Central memory CD4-positive, alpha-beta T cell (primary cell): ENCODE measurements around the gene INTS4.
"Not testable (repeated sequence)": the region's sequence is repeated elsewhere in the genome, so short reads cannot be mapped to it uniquely, and the experiment has no call there.

Experiments used
- DNase-seq: peaks from one replicate; pipeline ENCODE4 v3.0.0; 2022
- total RNA-seq, 3 experiments: gene quantifications; one replicate each; lab custom pipeline; 2026; lab: John Stamatoyannopoulos, UW

The INTS4 gene, protein sequence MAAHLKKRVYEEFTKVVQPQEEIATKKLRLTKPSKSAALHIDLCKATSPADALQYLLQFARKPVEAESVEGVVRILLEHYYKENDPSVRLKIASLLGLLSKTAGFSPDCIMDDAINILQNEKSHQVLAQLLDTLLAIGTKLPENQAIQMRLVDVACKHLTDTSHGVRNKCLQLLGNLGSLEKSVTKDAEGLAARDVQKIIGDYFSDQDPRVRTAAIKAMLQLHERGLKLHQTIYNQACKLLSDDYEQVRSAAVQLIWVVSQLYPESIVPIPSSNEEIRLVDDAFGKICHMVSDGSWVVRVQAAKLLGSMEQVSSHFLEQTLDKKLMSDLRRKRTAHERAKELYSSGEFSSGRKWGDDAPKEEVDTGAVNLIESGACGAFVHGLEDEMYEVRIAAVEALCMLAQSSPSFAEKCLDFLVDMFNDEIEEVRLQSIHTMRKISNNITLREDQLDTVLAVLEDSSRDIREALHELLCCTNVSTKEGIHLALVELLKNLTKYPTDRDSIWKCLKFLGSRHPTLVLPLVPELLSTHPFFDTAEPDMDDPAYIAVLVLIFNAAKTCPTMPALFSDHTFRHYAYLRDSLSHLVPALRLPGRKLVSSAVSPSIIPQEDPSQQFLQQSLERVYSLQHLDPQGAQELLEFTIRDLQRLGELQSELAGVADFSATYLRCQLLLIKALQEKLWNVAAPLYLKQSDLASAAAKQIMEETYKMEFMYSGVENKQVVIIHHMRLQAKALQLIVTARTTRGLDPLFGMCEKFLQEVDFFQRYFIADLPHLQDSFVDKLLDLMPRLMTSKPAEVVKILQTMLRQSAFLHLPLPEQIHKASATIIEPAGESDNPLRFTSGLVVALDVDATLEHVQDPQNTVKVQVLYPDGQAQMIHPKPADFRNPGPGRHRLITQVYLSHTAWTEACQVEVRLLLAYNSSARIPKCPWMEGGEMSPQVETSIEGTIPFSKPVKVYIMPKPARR
- 45.4 to 90.1 (median 61.1) reads per million in 3 experiments for total RNA-seq

DNA sequence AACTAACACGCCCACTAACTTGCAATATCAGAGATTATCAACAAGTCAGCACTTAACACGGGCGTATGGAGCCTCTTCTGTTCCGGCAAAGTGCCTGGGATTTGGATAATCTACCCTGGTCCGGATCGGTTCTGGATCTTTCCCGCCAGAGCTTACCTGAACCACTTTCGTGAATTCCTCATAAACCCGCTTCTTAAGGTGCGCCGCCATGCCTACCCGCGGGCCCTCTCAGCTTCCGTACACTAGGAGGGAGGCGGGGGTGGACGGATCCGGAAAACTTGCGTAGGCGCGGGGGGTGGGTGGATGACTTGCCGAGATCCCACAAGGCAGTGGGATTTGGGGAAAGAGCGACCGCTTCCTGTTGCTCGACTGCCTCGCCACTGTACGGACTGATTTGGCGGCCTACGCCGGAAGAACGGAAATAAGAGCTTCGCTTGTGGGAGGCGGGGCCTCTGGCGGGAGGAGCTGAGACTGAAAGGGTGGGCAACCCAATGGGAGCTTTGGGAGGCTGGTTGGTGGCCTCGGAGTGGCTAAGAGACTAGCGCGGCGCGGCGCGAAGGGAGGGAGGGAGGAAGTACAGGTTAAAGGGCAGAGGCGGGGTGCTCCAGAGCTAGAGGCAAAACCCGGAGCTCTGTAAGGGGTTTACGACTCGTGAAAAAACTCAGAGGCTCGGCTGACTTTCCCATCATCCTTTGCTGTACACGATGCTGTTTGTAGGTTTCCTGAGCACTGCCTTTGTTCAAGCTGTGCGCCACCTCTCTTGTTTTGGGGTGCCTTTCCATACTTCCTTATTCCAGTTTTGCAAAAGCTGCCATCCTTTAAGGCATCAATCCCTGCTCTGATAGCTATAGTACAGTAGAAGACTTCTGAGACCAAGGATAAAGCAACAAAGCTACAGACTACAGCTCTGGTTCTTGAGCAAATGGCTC lies at the start of gene INTS4:
INTS4 (minus strand) TSS at position 235 of the 929 bp plus-strand sequence; CDS start at position 210, 25 bp downstream.
- peak; percentile 99 for DNase-seq

DNA sequence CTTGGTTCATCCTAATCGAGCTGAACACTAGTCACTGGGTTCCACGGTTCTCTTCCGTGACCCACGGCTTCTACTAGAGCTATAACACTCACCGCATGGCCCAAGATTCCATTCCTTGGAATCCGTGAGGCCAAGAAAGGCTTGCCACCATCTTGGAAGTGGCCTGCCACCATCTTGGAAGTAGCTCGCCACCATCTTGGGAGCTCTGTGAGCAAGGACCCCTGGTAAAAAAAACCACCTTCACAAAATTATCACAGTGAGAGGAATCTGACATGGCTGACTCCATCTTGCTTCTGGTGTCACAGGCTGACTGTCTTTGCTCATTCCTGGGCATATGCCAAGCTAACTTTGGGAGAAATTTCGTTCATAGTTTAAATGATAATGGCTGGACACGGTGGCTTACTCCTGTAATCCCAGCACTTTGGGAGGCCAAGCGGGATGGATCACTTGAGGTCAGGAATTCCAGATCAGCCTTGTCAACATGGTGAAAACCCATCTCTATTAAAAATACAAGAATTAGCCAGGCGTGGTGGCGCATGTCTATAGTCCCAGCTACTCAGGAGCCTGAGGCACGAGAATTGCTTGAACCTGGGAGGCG lies 47.5 kb upstream of the INTS4 start:
- DNase-seq, result no peak

DNA sequence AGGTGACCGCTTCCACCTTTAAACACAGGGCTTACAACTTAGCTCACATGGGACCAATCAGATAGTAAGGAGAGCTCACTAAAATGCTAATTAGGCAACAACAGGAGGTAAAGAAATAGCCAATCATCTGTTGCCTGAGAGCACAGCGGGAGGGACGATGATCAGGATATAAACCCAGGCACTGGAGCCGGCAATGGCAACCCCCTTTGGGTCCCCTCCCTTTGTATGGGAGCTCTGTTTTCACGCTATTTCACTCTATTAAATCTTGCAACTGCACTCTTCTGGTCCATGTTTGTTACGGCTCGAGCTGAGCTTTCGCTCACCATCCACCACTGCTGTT lies 46.9 kb upstream of the INTS4 start:
- not testable (repeated sequence) for DNase-seq

DNA sequence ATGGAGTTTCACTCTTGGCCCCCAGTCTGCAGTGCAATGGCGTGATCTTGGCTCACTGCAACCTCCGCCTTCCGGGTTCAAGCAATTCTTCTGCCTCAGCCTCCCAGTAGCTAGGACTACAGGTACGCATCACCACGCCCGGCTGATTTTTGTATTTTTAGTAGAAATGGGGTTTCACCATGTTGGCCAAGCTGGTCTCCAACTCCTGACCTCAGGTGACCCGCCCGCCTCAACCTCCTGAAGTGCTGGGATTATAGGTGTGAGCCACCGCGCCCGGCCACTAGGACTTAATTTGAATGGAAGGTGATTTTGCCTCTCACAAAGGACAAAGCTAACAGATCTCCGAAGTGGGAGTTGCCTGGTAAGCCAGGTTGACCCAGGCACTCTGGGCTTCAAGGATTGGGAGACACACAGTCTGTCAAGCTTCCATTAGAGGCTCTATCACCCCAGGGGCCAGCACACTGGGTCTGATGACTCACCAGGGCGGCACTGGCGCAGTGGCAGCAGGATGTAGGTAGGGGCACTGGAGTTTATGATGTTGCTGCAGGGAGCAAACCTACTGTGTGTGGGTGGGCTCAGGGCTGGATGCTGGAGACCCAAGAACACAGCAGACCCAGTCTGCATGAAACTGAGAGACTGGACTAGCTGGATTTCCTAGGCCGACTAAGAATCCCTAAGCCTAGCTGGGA lies 46.4 kb upstream of the INTS4 start:
- DNase-seq, result no peak

DNA sequence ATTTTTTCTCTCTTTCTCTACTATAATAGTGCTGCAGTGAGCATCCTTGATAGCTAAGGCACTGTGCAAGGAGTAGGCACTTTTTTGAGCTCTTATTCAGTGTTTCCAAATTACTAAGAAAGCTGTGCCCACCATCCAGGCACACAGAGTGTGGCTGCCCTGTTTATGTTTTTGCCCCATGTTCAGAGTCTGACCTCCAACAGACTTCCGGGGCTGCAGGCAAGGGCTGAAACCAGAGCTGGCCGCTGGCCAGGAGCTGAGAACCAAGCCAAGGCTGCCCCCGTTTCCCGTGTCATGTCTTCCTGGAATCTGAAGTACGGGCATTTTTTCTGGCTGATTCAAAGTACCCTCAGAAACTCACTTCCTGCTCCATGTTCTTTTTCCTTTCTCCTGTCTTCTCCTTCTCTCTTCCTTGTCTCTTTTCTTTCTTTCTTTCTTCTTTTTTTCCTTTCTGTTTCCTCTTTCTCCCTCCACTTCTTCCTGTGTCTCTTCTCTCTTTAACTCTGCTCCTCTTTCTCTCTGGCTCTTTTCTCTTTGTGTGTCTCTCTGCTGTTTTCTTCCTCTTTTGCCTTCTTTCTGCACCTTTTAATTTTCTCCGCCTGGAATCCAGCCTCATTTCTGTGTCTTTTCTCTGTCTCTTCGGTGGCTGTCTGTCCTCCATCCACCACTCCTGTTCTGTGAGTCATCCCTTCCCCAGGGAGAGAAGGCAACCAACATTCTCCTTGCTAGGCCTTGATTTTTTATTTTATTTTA lies 45.6 kb upstream of the INTS4 start:
- DNase-seq, result no peak

DNA sequence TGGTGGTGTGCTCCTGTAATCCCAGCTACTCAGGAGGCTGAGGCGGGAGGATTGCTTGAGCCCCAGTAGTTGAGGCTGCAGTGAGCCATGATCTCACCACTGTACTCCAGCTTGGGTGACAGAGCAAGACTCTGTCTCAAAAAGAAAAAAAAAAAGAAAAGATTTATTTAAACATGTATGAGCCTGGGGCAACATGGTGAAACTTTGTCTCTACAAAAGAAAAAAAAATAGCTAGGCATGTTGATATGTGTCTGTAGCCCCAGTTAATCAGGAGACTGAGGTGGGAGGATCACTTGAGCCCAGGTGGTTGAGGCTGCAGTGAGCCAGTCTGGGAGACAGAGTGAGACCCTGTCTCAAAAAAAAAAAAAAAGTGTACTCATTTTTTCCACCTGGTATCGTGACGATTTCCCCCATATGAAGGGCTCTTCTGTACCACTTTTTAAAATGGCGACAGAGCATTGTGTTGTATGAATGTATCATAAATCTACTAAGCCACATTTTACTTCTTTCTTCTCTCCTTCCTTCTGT lies 45.0 kb upstream of the INTS4 start:
- no peak for DNase-seq

DNA sequence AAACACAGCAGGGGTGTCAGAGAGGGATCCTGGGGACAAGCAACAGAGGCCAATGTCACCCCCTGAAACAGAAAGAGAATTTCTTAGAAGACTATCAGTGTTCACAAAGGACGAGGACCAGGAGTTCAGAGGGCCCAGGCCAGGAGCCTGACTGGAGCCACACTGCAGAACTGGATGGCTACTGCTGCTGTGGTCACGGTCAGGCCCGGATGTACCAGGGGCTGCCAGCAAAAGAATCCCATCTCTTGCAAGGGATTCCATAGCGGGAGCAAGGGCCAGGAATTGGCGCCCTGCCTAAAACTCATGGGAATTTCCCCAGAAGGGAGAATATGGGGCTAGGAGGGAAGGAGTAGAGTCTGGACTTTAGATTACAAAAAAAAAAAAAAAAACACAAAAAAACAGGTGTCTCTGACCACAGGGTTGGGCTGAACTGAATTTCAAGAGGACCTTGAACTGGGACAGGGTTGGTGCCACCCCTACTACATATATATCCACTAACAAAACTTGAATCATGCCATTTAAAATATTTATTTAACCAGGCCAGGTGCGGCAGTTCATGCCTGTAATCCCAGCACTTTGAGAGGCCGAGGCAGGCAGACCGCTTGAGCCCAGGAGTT lies 44.3 kb upstream of the INTS4 start:
- DNase-seq, result no peak

DNA sequence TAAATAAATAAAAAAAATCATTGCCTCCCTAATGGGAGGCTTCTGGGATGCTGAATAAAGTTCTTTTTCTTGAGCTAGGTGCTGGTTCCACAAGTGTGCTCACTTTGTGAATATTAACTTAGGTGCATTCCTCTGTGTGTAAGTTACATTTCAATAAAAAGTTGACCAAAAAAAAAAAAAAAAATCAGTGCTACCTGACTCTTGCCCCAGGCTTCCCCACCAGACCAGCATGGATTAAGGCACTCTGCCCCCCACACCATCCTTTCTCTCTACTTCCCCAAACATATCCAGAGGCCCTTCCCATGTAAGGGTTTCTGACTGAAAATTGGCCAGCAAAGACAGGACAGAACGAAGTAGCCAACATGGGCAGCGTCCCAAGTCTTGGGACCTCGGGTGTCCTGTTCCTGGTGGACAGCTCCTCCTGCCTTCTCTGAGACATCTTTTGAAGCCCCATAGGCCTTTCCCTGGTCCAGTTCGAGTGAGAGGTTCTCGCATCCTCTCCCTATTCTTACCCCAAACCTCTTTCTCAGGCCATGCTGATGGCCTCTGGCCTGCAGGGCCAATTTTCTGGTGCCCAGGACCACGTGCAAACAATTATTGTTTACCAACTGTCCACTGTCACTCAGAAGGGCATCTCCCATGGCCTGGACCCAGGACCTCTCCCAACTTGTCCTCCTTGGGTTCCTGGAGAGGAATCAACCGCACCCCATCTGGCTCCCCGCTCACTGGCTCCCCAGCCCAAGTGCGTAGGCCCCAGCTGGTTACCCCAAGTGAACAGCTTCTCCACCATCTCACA lies 43.6 kb upstream of the INTS4 start:
- DNase-seq, result no peak

DNA sequence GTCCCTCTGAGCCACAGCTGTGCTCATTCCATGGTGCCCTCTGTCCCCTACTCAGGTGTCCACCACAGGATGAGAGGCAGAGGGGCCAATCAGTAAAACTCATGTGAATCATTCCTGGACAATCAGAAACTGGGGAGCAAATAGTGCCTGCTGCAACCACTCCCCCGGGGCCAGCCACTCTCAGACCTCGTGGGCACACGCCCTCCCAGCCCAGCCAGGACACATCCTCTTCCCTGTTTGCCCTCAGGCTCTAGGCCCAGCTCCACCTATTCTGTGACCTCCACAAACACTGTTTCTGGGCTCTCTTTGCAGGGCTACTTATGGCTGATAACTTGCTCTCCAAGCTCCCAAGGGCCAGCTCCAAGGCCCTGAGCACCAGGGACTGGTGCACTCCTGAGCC lies 42.6 kb upstream of the INTS4 start:
- DNase-seq, result no peak

DNA sequence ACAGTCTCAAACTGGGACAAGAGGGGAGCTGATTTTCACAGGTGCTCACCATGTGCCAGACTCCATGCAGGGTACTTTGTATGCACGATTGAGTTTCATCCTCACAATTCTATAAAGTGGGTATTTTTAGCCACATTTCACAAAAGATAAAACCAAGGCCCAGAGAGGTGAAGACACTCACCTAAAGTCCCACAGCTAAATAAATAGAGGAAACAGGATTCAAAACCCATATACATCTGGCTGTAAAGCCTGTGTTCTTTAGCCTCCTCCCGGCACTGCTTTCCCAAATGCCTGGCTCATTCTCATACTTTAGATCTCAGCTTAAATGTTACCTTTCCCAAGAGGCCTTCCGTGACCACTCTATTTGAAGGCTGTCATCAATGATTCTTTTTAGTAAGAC lies 41.8 kb upstream of the INTS4 start:
- DNase-seq, result no peak

DNA sequence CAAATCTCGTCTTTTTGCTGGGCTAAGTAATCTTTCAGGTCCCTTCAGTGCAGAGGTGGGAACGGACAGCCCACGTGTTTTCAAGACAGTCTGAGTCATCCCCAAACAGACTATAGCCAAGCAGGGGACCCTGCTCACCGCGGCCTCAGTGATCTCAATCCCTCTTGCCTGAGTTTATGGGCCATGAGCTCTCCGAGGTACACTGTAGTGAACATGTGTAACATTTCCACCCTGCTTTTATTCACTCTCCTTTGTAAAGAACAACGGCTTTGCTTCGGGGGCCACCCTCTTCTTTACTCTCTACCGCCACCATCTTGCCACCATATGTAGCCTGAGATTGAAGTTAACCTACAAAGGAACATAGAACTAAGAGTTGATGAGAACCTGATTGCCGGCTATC lies 40.2 kb upstream of the INTS4 start:
- DNase-seq, result no peak

DNA sequence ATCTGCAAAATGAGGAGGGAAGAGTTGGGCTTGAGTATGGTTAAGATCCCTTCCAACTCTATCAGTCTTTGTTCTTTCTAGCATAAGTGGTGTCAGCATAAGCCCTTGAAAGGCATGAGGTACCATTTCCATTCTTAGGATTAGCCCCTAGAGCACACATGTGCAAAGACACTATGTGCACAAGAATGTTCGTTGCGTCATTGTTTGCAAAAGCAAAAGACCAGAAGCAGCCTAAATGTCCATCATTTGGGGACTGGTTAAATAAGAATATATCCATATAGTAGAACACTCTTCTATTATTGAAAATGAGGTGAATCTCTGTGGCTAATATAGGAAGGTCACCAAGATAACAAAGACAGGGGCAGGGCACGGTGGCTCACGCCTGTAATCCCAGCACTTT lies 38.6 kb upstream of the INTS4 start:
- no peak for DNase-seq

DNA sequence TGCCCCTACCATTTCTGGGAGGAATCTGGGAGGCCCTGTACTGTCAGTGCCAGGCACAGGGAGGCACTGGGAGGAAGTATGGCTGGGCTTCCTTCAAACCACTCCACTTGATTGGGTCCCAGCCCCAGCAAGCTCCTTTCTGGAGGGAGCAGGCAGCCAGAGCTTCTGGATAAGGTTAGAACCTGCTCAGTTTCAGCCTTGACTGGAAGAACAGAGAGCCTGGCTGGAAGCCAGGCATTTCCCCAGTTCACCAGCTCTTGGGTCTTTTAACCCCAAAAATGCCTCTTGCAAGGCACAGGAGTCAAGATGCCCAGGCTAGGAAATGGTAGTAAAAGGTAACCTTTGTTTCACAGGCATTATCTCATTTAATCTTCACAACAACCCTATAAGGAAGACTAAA lies 37.6 kb upstream of the INTS4 start:
- no peak for DNase-seq

DNA sequence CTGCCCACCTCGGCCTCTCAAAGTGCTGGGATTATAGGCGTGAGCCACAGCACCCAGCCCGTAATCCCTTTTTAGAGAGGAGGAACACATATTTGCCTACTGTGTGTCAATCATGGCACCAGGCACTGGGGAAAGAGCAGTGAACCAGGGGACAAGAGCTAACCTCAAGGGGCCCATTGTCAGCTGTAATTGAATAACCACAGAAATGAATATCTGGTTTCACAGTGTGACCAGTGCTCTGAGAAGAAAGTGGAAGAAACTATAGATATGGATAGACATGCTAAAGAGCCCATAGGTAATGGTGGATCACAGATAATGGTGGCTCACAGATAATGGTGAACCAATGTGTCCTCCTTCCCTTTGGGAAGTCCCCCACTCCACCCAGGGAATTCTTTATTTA lies 37.2 kb upstream of the INTS4 start:
- DNase-seq, result no peak

DNA sequence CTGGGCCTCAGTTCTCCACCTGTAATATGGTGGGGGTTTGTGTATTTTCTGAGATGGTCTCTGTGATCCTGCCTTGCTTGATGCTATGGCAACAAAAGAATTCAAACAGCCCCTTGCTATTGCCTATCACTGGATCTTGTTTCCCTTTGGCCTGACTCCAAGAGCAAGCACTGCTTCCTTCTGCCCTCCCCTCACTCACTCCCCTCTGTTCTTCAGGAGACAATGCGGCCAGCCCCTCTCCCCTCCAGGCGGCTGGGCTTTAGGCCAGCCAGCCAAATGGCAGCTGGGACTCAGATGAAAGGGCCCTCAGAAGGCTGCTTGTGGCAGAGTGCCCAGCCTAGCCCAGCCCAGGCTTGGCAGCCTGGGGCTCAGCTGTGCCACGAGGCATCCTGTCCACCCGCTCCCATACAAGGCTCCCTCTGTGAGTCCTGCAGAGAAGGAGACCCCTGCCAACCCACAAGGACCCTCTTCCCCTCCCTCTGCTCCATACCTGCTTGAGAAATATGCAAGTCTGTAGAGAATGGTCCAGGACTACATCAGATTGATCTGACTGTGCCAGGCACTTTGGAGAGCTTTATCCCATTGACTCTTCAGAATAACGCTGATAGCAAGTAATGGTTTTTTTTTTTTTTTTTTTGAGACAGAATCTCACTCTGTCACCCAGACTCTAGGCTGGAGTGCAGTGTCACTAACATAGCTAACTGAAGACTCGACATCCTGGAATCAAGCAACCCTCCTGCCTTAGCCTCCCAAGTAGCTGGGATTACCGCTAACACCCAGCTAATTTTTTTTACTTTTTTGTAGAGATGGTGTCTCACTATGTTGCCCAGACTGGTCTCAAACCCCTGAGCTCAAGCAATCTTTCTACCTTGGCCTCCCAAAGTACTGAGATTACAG lies 36.2 kb upstream of the INTS4 start:
- no peak for DNase-seq

DNA sequence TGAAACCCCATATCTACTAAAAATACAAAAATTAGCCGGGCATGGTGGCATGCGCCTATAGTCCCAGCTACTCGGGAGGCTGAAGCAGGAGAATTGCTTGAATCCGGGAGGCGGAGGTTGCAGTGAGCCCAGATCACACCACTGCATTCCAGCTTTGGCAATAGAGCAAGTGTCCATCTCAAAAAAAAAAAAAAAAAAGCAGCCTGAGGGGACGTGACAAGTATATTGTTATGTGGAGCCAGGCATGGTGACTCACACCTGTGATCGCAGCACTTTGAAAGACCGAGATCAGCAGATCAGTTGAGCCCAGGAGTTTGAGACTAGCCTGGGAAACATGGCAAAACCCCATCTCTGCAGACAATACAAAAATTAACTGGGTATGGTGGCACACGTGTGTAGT lies 34.0 kb upstream of the INTS4 start:
- DNase-seq, result not testable (repeated sequence)

DNA sequence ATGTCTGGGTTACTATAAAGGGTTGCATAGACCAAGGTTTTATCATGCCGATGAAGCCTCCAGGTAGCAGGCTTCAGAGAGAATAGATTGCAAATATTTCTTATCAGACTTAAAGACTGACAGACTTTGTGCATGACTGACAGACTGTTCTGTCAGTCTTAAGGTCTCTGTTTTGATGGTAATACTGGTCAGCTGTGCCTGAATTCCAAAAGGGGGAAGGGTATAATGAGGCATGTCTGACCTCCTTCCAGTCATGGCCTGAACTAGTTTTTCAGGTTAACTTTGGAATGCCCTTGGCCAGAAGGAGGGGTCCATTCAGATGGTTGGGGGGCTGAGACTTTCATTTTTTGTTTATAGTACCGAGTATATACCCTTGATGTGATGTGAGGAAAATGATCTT lies 33.3 kb upstream of the INTS4 start:
- DNase-seq, result no peak

DNA sequence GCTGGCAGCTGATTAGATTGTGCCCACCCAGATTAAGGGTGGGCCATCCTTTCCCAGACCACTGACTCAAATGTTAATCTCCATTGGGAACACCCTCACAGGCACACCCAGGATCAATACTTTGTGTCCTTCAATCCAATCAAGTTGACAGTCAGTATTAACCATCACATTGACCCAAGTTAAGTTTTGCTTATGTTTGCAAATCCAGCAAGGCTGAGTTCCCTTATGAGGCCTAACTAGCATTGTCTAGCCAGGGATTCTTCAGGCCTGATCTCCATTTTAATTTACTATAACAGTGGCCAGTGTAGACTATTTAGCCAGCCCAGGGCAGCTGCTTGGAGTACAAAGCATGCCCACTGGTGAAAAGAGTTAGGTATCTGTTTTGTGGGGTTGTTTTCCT lies 30.9 kb upstream of the INTS4 start:
- no peak for DNase-seq
